H1 (cell line): ENCODE data around the gene PLPP4. TPM values are rescaled to one million over a fixed set of nuclear protein-coding genes. Genes with fewer than 3 reads are reported as not detected.

Experiments used
- CTCF ChIA-PET: fragments of 300-600 bp; sonication (Branson Sonifier 250); formaldehyde crosslinking; loops from one replicate; lab custom pipeline; 2021; ENCODE audit not compliant: partially characterized antibody; lab: Charles Lee
- POLR2A ChIA-PET: fragments of 300-600 bp; sonication (Branson Sonifier 250); formaldehyde crosslinking; loops from one replicate; lab custom pipeline; 2021; ENCODE audit warnings: inconsistent platforms; ENCODE audit not compliant: partially characterized antibody; lab: Charles Lee
- DNase-seq, 2 experiments: peaks; one replicate each; pipeline versions ENCODE4 v3.0.0 to v3.0.0-alpha.2; 2010 to 2022; ENCODE audit warnings: low spot score in 2 of 2, low read depth in 1 of 2, mixed read lengths in 1 of 2
- FAIRE-seq: peaks from 2 replicates; lab custom pipeline; 2011; peaks lifted over from hg19 to GRCh38; lab: Jason Lieb, UNC
- H2AFZ ChIP-seq: 2 replicates; pipeline ENCODE4 v1.8.1; 2012; ENCODE audit warnings: low read length, inconsistent platforms
- H2AK5ac ChIP-seq: 2 replicates; pipeline ENCODE4 v1.6.1; 2013; ENCODE audit warnings: low read depth, low read length
- H2BK120ac ChIP-seq: replicated peaks from 2 replicates; pipeline ENCODE3; 2013; ENCODE audit warnings: low read depth, low read length, inconsistent platforms
- H2BK12ac ChIP-seq: 2 replicates; pipeline ENCODE4 v1.6.1; 2013; ENCODE audit warnings: low read depth, low read length
- H2BK15ac ChIP-seq: 2 replicates; pipeline ENCODE4 v1.6.1; 2013; ENCODE audit warnings: low read length
- H2BK20ac ChIP-seq: 2 replicates; pipeline ENCODE4 v1.6.1; 2013; ENCODE audit warnings: low read length
- H2BK5ac ChIP-seq: 2 replicates; pipeline ENCODE4 v1.6.1; 2013; ENCODE audit warnings: low read depth, low read length
- H3K14ac ChIP-seq: 2 replicates; pipeline ENCODE4 v1.6.1; 2013; ENCODE audit warnings: inconsistent platforms; ENCODE audit not compliant: insufficient read length
- H3K18ac ChIP-seq: 2 replicates; pipeline ENCODE4 v1.6.1; 2013; ENCODE audit warnings: low read length; ENCODE audit errors: extremely low read depth
- H3K23ac ChIP-seq: 2 replicates; pipeline ENCODE4 v1.6.1; 2013; ENCODE audit warnings: inconsistent platforms; ENCODE audit not compliant: insufficient read length
- H3K23me2 ChIP-seq: 2 replicates; pipeline ENCODE4 v1.6.1; 2013; ENCODE audit warnings: low read depth, low read length
- H3K27ac ChIP-seq: 2 replicates; pipeline ENCODE4 v1.6.1; 2011; ENCODE audit warnings: low read depth, low read length, inconsistent platforms
- H3K27me3 ChIP-seq, 4 experiments: replicated peaks in 1 of 4; 1 replicate in 1 of 4; 2 replicates in 3 of 4; pipeline versions ENCODE4 v1.6.1 to v1.8.1; 2011 to 2013; ENCODE audit warnings: low read length in 3 of 4, mild to moderate bottlenecking in 3 of 4, inconsistent platforms in 2 of 4, mixed read lengths in 2 of 4, moderate library complexity in 1 of 4; ENCODE audit not compliant: control insufficient read depth in 3 of 4, insufficient read depth in 3 of 4; ENCODE audit errors: extremely low read depth in 1 of 4
- H3K36me3 ChIP-seq, 4 experiments: 2 replicates each; pipeline versions ENCODE4 v1.6.1 to v1.8.1; 2011 to 2013; ENCODE audit warnings: mild to moderate bottlenecking in 4 of 4, low read length in 3 of 4, moderate library complexity in 2 of 4, control low read depth in 1 of 4, inconsistent platforms in 1 of 4; ENCODE audit not compliant: insufficient read depth in 4 of 4, control insufficient read depth in 2 of 4
- H3K4ac ChIP-seq: replicated peaks from 2 replicates; pipeline ENCODE3; 2013; ENCODE audit warnings: low read length, low read depth, mixed read lengths, inconsistent platforms; ENCODE audit not compliant: insufficient read length
- H3K4me1 ChIP-seq, 4 experiments: replicated peaks in 1 of 4; 1 replicate in 1 of 4; 2 replicates in 3 of 4; pipeline versions ENCODE4 v1.6.1 to v1.8.1; 2011 to 2013; ENCODE audit warnings: low read length in 3 of 4, inconsistent platforms in 2 of 4, mixed read lengths in 1 of 4; ENCODE audit not compliant: insufficient read depth in 4 of 4, control insufficient read depth in 3 of 4
- H3K4me2 ChIP-seq, 2 experiments: 2 replicates each; pipeline versions ENCODE4 v1.6.1 to v1.8.1; 2011 to 2013; ENCODE audit warnings: low read depth in 2 of 2, low read length in 2 of 2, control low read depth in 1 of 2, inconsistent platforms in 1 of 2, mild to moderate bottlenecking in 1 of 2; ENCODE audit not compliant: insufficient read depth in 1 of 2
- H3K4me3 ChIP-seq, 4 experiments: fragments of 200-600, 300-600 bp in 1 of 4; sonication (generic), shearing (Covaris generic), sonication (Bioruptor Twin) in 1 of 4; 2 replicates each; pipeline versions ENCODE4 v1.5.1 to v1.8.1; 2011 to 2016; ENCODE audit warnings: low read length in 4 of 4, low read depth in 3 of 4, control low read depth in 2 of 4, inconsistent platforms in 2 of 4, mild to moderate bottlenecking in 2 of 4, mixed read lengths in 1 of 4, moderate library complexity in 1 of 4; ENCODE audit not compliant: insufficient read depth in 2 of 4; ENCODE audit errors: extremely low read depth in 1 of 4
- H3K56ac ChIP-seq: replicated peaks from 2 replicates; pipeline ENCODE3; 2013; ENCODE audit warnings: low read depth, mild to moderate bottlenecking, mixed read lengths, low read length, inconsistent platforms; ENCODE audit not compliant: insufficient read length
- H3K79me1 ChIP-seq: 2 replicates; pipeline ENCODE4 v1.6.1; 2013; ENCODE audit warnings: low read depth, low read length, control low read depth
- H3K79me2 ChIP-seq, 2 experiments: 2 replicates each; pipeline versions ENCODE4 v1.6.1 to v1.8.1; 2012 to 2013; ENCODE audit warnings: low read length in 2 of 2, mild to moderate bottlenecking in 2 of 2, inconsistent platforms in 1 of 2; ENCODE audit not compliant: insufficient read depth in 2 of 2, control insufficient read depth in 1 of 2
- H3K9ac ChIP-seq, 4 experiments: replicated peaks in 1 of 4; 1 replicate in 1 of 4; 2 replicates in 3 of 4; pipeline versions ENCODE4 v1.6.1 to v1.8.1; 2011 to 2013; ENCODE audit warnings: low read depth in 3 of 4, low read length in 3 of 4, control low read depth in 2 of 4, mild to moderate bottlenecking in 2 of 4, moderate library complexity in 2 of 4, inconsistent platforms in 1 of 4; ENCODE audit errors: extremely low read depth in 1 of 4
- H3K9me3 ChIP-seq, 2 experiments: 2 replicates each; pipeline versions ENCODE4 v1.6.1 to v1.8.1; 2012 to 2013; ENCODE audit warnings: mild to moderate bottlenecking in 2 of 2, moderate library complexity in 2 of 2, control low read depth in 1 of 2, inconsistent platforms in 1 of 2, low read depth in 1 of 2, low read length in 1 of 2, mixed read lengths in 1 of 2; ENCODE audit not compliant: insufficient read depth in 2 of 2
- H4K20me1 ChIP-seq, 2 experiments: replicated peaks in 1 of 2; 2 replicates each; pipeline versions ENCODE3 to v1.8.1; 2011 to 2013; ENCODE audit warnings: inconsistent platforms in 2 of 2, low read length in 2 of 2, mild to moderate bottlenecking in 1 of 2; ENCODE audit not compliant: insufficient read depth in 2 of 2, control insufficient read depth in 1 of 2
- H4K5ac ChIP-seq: 2 replicates; pipeline ENCODE4 v1.6.1; 2013; ENCODE audit warnings: low read length, low read depth, mixed read lengths, inconsistent platforms; ENCODE audit not compliant: insufficient read length
- H4K8ac ChIP-seq: 2 replicates; pipeline ENCODE4 v1.8.0; 2013; ENCODE audit warnings: mild to moderate bottlenecking, moderate library complexity, low read length, inconsistent platforms; ENCODE audit not compliant: insufficient read depth; ENCODE audit errors: extremely low read depth
- H4K91ac ChIP-seq: replicated peaks from 2 replicates; pipeline ENCODE3; 2013; ENCODE audit warnings: low read length, mixed read lengths, inconsistent platforms; ENCODE audit not compliant: insufficient read length
- CHD1 ChIP-seq: IDR thresholded peaks from 2 replicates; pipeline ENCODE4 v1.6.1; 2012; ENCODE audit warnings: low read depth, low read length, improper control_type of control experiment
- NANOG ChIP-seq: IDR thresholded peaks from 2 replicates; pipeline ENCODE4 v1.6.1; 2011; ENCODE audit warnings: low read length, low read depth, mild to moderate bottlenecking, inconsistent platforms; ENCODE audit not compliant: insufficient read depth, poor library complexity, severe bottlenecking
- RAD21 ChIP-seq, 2 experiments: IDR thresholded peaks in 1 of 2; conservative IDR thresholded peaks in 1 of 2; 2 replicates each; pipeline ENCODE4 v1.6.1; 2011; ENCODE audit warnings: low read depth in 2 of 2, low read length in 2 of 2, improper control_type of control experiment in 1 of 2, inconsistent platforms in 1 of 2, mild to moderate bottlenecking in 1 of 2, moderate library complexity in 1 of 2
- WGBS, 2 experiments: shearing (Covaris generic) in 1 of 2; methylation state at CpG; one replicate each; pipeline versions ENCODE4 v1.1.6 to v1.1.7; 2013 to 2015; ENCODE audit warnings: low lambda C conversion rate in 2 of 2, mixed read lengths in 2 of 2, inconsistent platforms in 1 of 2, low coverage in 1 of 2, missing lambda C conversion rate in 1 of 2; ENCODE audit not compliant: insufficient replicate concordance in 2 of 2, insufficient coverage in 1 of 2, insufficient read length in 1 of 2; ENCODE audit errors: extremely low coverage in 1 of 2, missing lambda C conversion rate in 1 of 2; 5-methylcytosine and 5-hydroxymethylcytosine counted together
- polyA plus RNA-seq, 7 experiments: library from polyadenylated mRNA; depleted of rRNA in 3 of 7; stranded (reverse) in 5 of 7; unstranded in 2 of 7; fragments of >200 nt in 5 of 7; fragments of 200-250 nt in 2 of 7; gene quantifications; 1 replicate in 5 of 7; 2 replicates in 1 of 7; 4 replicates in 1 of 7; pipeline versions ENCODE4 v1.2.1 to v1.2.3, GENCODE V29; 2011 to 2013; ENCODE audit warnings: missing spikeins in 2 of 7, mixed read lengths in 2 of 7
- total RNA-seq: library from RNA; stranded (reverse); fragmentation: NEBNext Ultra II Directional; extraction: Animal tissue kit (Norgen Biotek cat#: 25700); gene quantifications from 2 replicates; pipeline ENCODE4 v1.2.1, GENCODE V29; 2021

The PLPP4 gene
- total and polyA plus RNA-seq, 2 of the 8 experiments (the other 6 are each of a cell fraction or from before 2014, with no cell fraction given) = 0.30 TPM; not detected in 1

GRCh38 chr10:120539076-120539475, 82.0 kb downstream of the PLPP4 start:
- Histone ChIP-seq H3K27ac (no peak overlapping the region), H3K9me3 (no peaks in the 10 kb centered on the region), H3K18ac (no peak overlapping the region), H2AFZ (no peak overlapping the region), H2AK5ac (no peak overlapping the region), H3K79me1 (no peaks in the 10 kb centered on the region), H3K27me3 (no peaks in the 10 kb centered on the region), H4K5ac (no peak overlapping the region), H4K8ac (no peak overlapping the region), H3K23me2 (no peaks in the 10 kb centered on the region), H2BK12ac (no peak overlapping the region), H3K79me2 (no peaks in the 10 kb centered on the region), H3K4me3 (no peak overlapping the region), H3K23ac (no peak overlapping the region), H4K91ac (no peak overlapping the region), H4K20me1 (no peaks in the 10 kb centered on the region), H2BK20ac (no peak overlapping the region), H3K9ac (no peak overlapping the region), H3K56ac (no peak overlapping the region), H3K4me1 (no peaks in the 10 kb centered on the region; a peak in 1 of 7 replicates), H2BK15ac (no peak overlapping the region), H3K4ac (no peak overlapping the region), H3K14ac (no peak overlapping the region), H3K4me2 (no peak overlapping the region), H2BK120ac (no peak overlapping the region), H2BK5ac (no peak overlapping the region), H3K36me3 (no peaks in the 10 kb centered on the region)
- ChIA-PET POLR2A (no interaction called here), CTCF (interaction anchor here (0.7 to 1.8 kb wide), 3 partner anchors 19 to 117 kb away, joined by 3 to 6 read pairs (median 3); no protein-coding TSS in a partner anchor)
- TF ChIP-seq NANOG = no peak
- TF ChIP-seq RAD21 (IDR thresholded peaks at IDR 0.05 in 1 of 2, conservative IDR thresholded peaks at IDR 0.05 in 1 of 2; ENCODE audit: low read depth in 2 of 2, low read length in 2 of 2) = no peak
- TF ChIP-seq CHD1 = no peak
- DNase-seq (no peak), FAIRE-seq (no peak)
- 95% methylated on average over 3 of the region's 3 CpGs; no CpG with 5 or more reads in 1 of the 2 experiments for WGBS, 2 experiments
